Osteoblast (primary cell): ENCODE data around the gene MTRR. TPM values are rescaled to one million over a fixed set of nuclear protein-coding genes. Genes with fewer than 3 reads are reported as not detected.

Experiments
- DNase-seq: peaks from one replicate; pipeline ENCODE4 v3.0.0; 2011; ENCODE audit warnings: low spot score, mixed read lengths; ENCODE audit not compliant: insufficient read length; ENCODE audit errors: missing footprints
- H2AFZ ChIP-seq: 2 replicates; pipeline ENCODE4 v1.6.0; 2011; ENCODE audit warnings: mild to moderate bottlenecking, low read length
- H3K27ac ChIP-seq: 2 replicates; pipeline ENCODE4 v1.5.1; 2011; ENCODE audit warnings: mild to moderate bottlenecking, low read depth, low read length, moderate library complexity
- H3K27me3 ChIP-seq: 2 replicates; pipeline ENCODE4 v1.6.0; 2012; ENCODE audit warnings: mild to moderate bottlenecking, control low read depth, inconsistent platforms, low read length, moderate library complexity; ENCODE audit not compliant: insufficient read depth
- H3K36me3 ChIP-seq: 2 replicates; pipeline ENCODE4 v1.5.1; 2011; ENCODE audit warnings: mild to moderate bottlenecking, low read length, control low read depth, moderate library complexity; ENCODE audit not compliant: insufficient read depth
- H3K4me1 ChIP-seq: 2 replicates; pipeline ENCODE4 v1.5.1; 2011; ENCODE audit warnings: mild to moderate bottlenecking, low read length, control low read depth, moderate library complexity; ENCODE audit not compliant: insufficient read depth
- H3K4me2 ChIP-seq: 2 replicates; pipeline ENCODE4 v1.6.0; 2011; ENCODE audit warnings: mild to moderate bottlenecking, low read length; ENCODE audit not compliant: insufficient read depth
- H3K4me3 ChIP-seq: fragments of 200-600 bp; sonication (generic); 3 replicates; pipeline ENCODE4 v1.5.1; 2012; ENCODE audit warnings: mild to moderate bottlenecking, low read length, inconsistent platforms; ENCODE audit not compliant: insufficient read depth
- H3K79me2 ChIP-seq: 2 replicates; pipeline ENCODE4 v1.6.0; 2012; ENCODE audit warnings: mild to moderate bottlenecking, low read length, control low read depth, inconsistent platforms; ENCODE audit not compliant: insufficient read depth
- H3K9me3 ChIP-seq: 2 replicates; pipeline ENCODE4 v1.5.1; 2011; ENCODE audit warnings: low read depth, low read length, control low read depth
- H4K20me1 ChIP-seq: 2 replicates; pipeline ENCODE4 v1.6.0; 2012; ENCODE audit warnings: mild to moderate bottlenecking, low read length, control low read depth; ENCODE audit not compliant: insufficient read depth
- CTCF ChIP-seq: IDR thresholded peaks from 2 replicates; pipeline ENCODE4 v1.5.1; 2011; ENCODE audit warnings: mild to moderate bottlenecking, low read depth, low read length, moderate library complexity; ENCODE audit errors: extremely low read depth
- total RNA-seq: library from RNA; depleted of rRNA; stranded (reverse); fragments of >200 nt; gene quantifications from 2 replicates; pipeline ENCODE4 v1.2.3, GENCODE V29; 2012

MTRR gene
- total RNA-seq, 1 donor, result 36.6 TPM

GRCh38 chr5:7926720-7927119 is 57.8 kb downstream of the MTRR start:
- no peaks in the 10 kb centered on the region for H3K36me3 ChIP-seq
- no peaks in the 10 kb centered on the region for H3K9me3 ChIP-seq
- DNase-seq, result peak; percentile 53
- H2AFZ ChIP-seq, result no peak overlapping the region
- H3K4me1 ChIP-seq, result peaks cover 22% of the 10 kb centered on the region
- peak overlapping the region; percentile 39 for H3K4me2 ChIP-seq
- H3K27ac ChIP-seq, result peak overlapping the region; percentile 96
- TF ChIP-seq CTCF, result no peak
- H3K4me3 ChIP-seq, result no peak overlapping the region
- peaks cover 2% of the 10 kb centered on the region for H4K20me1 ChIP-seq
- no peaks in the 10 kb centered on the region for H3K27me3 ChIP-seq
- H3K79me2 ChIP-seq, result no peaks in the 10 kb centered on the region

- peak; percentile 69 for DNase-seq
- Histone ChIP-seq H3K4me3 (no peak overlapping the region), H3K27me3 (no peaks in the 10 kb centered on the region)
These were observed 58.8 kb downstream of the MTRR start for GRCh38 chr5:7927466-7928375.

DNA sequence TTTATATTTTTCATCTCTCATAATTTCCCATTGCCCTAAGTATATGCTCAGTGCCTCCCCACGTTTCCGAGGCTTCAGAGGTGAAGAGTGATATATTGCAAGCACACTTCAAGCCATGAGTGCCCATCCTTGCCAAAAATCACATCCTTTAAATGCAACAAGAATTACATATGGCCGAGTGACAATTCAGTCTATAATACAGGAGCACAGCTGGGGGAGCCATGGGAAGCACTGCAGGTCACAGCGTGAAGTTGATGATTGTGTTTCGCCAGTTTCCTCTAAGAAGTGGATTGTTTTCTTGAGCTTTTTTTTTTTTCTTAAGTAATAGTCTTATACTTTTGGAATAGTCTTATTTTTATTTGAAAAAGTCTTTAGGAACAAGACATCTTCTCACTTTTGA is 61.1 kb downstream of the MTRR start:
- no peak for DNase-seq
- TF ChIP-seq CTCF, result no peak
- Histone ChIP-seq H2AFZ (no peak overlapping the region), H3K27me3 (no peaks in the 10 kb centered on the region), H4K20me1 (peaks cover 2% of the 10 kb centered on the region), H3K4me3 (no peak overlapping the region), H3K27ac (no peak overlapping the region), H3K9me3 (no peaks in the 10 kb centered on the region), H3K4me2 (no peak overlapping the region), H3K36me3 (no peaks in the 10 kb centered on the region), H3K79me2 (no peaks in the 10 kb centered on the region), H3K4me1 (peaks cover 22% of the 10 kb centered on the region)

More at GRCh38 chr5:7927466-7928375, 58.8 kb downstream of the MTRR start:
- Histone ChIP-seq H3K4me2 (peak overlapping the region; percentile 40), H4K20me1 (peaks cover 2% of the 10 kb centered on the region), H2AFZ (no peak overlapping the region), H3K79me2 (no peaks in the 10 kb centered on the region), H3K36me3 (no peaks in the 10 kb centered on the region), H3K9me3 (no peaks in the 10 kb centered on the region), H3K4me1 (peaks cover 22% of the 10 kb centered on the region), H3K27ac (peak overlapping the region; percentile 96)
- peak; percentile 93 for TF ChIP-seq CTCF

GRCh38 chr5:7941692-7942091 is 72.7 kb downstream of the MTRR start:
- no peaks in the 10 kb centered on the region for H4K20me1 ChIP-seq
- no peak overlapping the region for H3K4me3 ChIP-seq
- peaks cover 3% of the 10 kb centered on the region for H3K27me3 ChIP-seq
- H3K4me1 ChIP-seq, result no peaks in the 10 kb centered on the region
- H2AFZ ChIP-seq, result no peak overlapping the region
- no peak overlapping the region for H3K4me2 ChIP-seq
- no peaks in the 10 kb centered on the region for H3K79me2 ChIP-seq
- H3K27ac ChIP-seq, result no peak overlapping the region
- no peaks in the 10 kb centered on the region for H3K36me3 ChIP-seq
- H3K9me3 ChIP-seq, result no peaks in the 10 kb centered on the region
- no peak for DNase-seq
- TF ChIP-seq CTCF, result no peak
